PFSK-1 (cell line): Measurements from ENCODE around the gene ABI2.

Experiments
- FOXP2 ChIP-seq: optimal IDR thresholded peaks from 2 replicates; pipeline ENCODE3; 2011; ENCODE audit warnings: borderline replicate concordance, control low read depth, inconsistent platforms; ENCODE audit not compliant: insufficient read depth; ENCODE audit errors: extremely low read length, extremely low read depth
- POLR2AphosphoS5 ChIP-seq: IDR thresholded peaks from 2 replicates; pipeline ENCODE4 v1.6.1; 2012; ENCODE audit warnings: low read depth, mild to moderate bottlenecking, control low read depth, low read length, moderate library complexity
- SIN3A ChIP-seq: IDR thresholded peaks from 2 replicates; pipeline ENCODE4 v1.6.1; 2012; ENCODE audit warnings: mild to moderate bottlenecking, low read length, moderate library complexity, borderline replicate concordance; ENCODE audit not compliant: insufficient read depth
- TAF1 ChIP-seq: IDR thresholded peaks from 2 replicates; pipeline ENCODE4 v1.6.1; 2012; ENCODE audit warnings: low read length, control low read depth, borderline replicate concordance; ENCODE audit not compliant: insufficient read depth
- TF ChIP-seq, protein P1 (sequence below), 2 experiments: IDR thresholded peaks; 2 replicates each; pipeline versions ENCODE4 v1.6.1 to v1.8.0; 2011 to 2012; ENCODE audit warnings: low read depth in 2 of 2, low read length in 2 of 2, control low read depth in 1 of 2, inconsistent platforms in 1 of 2, mild to moderate bottlenecking in 1 of 2, moderate library complexity in 1 of 2; ENCODE audit not compliant: insufficient read depth in 1 of 2

The ABI2 gene

DNA sequence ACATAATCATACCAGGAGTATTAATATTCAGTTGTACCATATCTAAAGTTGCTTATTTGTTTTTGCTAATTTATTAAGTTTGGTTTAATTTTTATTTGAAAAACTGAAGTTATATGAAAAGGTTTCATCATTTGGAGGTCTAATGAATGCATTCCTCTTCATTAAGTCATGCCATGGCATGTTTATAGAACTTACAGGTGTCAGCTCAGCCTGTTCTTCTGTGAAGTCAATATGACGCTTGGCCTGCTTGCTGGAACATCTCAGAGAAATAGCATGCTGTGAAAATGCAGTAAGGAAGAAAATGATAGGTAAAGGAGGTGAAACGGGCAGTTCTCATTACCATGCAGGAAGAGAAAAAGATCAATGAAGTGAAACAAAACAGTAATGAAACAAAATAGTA is 148.7 kb downstream of the ABI2 start:
- TF ChIP-seq, protein P1, sequence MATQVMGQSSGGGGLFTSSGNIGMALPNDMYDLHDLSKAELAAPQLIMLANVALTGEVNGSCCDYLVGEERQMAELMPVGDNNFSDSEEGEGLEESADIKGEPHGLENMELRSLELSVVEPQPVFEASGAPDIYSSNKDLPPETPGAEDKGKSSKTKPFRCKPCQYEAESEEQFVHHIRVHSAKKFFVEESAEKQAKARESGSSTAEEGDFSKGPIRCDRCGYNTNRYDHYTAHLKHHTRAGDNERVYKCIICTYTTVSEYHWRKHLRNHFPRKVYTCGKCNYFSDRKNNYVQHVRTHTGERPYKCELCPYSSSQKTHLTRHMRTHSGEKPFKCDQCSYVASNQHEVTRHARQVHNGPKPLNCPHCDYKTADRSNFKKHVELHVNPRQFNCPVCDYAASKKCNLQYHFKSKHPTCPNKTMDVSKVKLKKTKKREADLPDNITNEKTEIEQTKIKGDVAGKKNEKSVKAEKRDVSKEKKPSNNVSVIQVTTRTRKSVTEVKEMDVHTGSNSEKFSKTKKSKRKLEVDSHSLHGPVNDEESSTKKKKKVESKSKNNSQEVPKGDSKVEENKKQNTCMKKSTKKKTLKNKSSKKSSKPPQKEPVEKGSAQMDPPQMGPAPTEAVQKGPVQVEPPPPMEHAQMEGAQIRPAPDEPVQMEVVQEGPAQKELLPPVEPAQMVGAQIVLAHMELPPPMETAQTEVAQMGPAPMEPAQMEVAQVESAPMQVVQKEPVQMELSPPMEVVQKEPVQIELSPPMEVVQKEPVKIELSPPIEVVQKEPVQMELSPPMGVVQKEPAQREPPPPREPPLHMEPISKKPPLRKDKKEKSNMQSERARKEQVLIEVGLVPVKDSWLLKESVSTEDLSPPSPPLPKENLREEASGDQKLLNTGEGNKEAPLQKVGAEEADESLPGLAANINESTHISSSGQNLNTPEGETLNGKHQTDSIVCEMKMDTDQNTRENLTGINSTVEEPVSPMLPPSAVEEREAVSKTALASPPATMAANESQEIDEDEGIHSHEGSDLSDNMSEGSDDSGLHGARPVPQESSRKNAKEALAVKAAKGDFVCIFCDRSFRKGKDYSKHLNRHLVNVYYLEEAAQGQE (IDR thresholded peaks at IDR 0.05; ENCODE audit: insufficient read depth in 1 of 2, low read depth in 2 of 2, low read length in 2 of 2): no peak

GRCh38 chr2:203480623-203481022 is 152.4 kb downstream of the ABI2 start:
- no peak for TF ChIP-seq SIN3A
- TF ChIP-seq POLR2AphosphoS5: no peak
- no peak for TF ChIP-seq FOXP2
- TF ChIP-seq, protein P1 (IDR thresholded peaks at IDR 0.05; ENCODE audit: insufficient read depth in 1 of 2, low read depth in 2 of 2, low read length in 2 of 2): no peak
- no peak for TF ChIP-seq TAF1

DNA sequence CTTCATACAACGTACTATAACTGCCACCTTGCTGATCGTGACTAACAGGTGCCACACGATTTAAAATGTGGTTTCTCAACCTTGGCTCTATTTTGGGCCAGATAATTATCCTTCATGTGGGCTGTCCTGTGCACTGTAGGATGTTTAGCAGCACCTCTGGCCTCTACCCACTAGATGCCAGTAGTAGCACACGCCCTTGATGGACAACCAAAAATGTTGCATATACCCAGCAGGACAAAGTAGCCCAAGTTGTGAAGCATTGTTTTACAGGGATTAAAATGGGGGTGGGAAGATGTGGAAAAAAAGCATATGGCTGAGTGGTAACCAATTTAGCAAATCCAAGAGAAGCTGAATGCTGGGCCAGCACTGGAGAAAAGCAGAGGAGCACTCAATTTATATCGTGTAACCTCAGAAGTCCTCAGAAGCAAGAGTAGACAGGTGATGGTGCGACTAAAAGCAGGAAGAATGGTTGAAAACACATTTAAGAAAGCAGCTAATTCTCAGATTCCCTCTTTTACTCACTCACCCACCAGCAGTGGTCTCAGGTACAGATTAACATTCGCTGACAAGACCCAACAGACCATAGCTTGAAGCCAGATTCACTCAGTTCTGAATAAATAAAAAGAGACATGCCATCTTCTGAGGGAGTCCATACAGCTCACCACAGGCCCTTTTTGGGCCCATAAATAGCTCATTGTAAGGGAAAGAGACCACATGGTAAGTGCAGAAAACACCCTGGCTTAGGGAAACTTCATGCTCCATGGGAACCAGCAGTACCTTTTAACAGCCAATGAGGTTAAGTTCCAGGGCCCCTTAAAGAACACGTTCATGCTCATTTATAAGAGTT is 156.3 kb downstream of the ABI2 start:
- TF ChIP-seq POLR2AphosphoS5 (no peak), FOXP2 (no peak), SIN3A (no peak), TAF1 (no peak)
- TF ChIP-seq, protein P1 (IDR thresholded peaks at IDR 0.05; ENCODE audit: insufficient read depth in 1 of 2, low read depth in 2 of 2, low read length in 2 of 2): no peak

DNA sequence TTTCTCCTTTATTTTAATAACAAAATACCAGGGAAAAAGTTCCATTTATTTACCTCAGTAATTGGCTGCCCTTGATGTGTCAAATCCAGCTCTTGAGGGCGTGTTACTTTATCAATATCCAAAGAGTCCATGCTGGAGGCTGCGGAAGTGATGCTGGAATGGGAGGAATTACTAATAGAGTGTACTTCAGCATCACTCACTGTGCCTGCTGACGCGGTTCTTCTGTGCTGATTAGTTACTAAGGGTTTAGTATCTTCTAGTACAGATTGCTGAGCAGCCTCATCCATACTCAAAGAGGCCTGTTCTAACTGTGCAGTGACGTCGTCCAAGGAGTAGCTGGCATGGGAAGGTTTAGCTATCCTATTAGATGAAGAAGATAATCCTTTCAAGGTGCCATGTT is 161.3 kb downstream of the ABI2 start:
- no peak for TF ChIP-seq SIN3A

GRCh38 chr2:203490391-203490790 is 162.2 kb downstream of the ABI2 start:
- no peak for TF ChIP-seq TAF1
- no peak for TF ChIP-seq POLR2AphosphoS5
- no peak for TF ChIP-seq SIN3A
- TF ChIP-seq, protein P1 (IDR thresholded peaks at IDR 0.05; ENCODE audit: insufficient read depth in 1 of 2, low read depth in 2 of 2, low read length in 2 of 2): no peak
- no peak for TF ChIP-seq FOXP2
